HEK293T (cell line): ENCODE results near the gene PALLD.

Source experiments
- CTCF ChIA-PET: fragments of 350-600 bp; formaldehyde crosslinking; extraction: SDS; loops from one replicate; lab custom pipeline; 2021; ENCODE audit warnings: antibody characterized with exemption, inconsistent platforms; lab: Yijun Ruan, JAX
- POLR2A ChIA-PET: fragments of 350-600 bp; formaldehyde crosslinking; extraction: SDS; loops from one replicate; lab custom pipeline; 2020; ENCODE audit warnings: antibody characterized with exemption, inconsistent platforms; lab: Yijun Ruan, JAX
- DNase-seq: peaks from one replicate; pipeline ENCODE4 v3.0.0; 2012; ENCODE audit warnings: mixed read lengths; ENCODE audit errors: extremely low spot score
- ARNT ChIP-seq: fragments of 450-650 bp; IDR thresholded peaks from 2 replicates; pipeline ENCODE4 v1.6.1; 2017; ENCODE audit warnings: mild to moderate bottlenecking
- BHLHE40 ChIP-seq: fragments of 450-650 bp; IDR thresholded peaks from 2 replicates; pipeline ENCODE4 v1.6.1; 2016; ENCODE audit warnings: mild to moderate bottlenecking, moderate library complexity, borderline replicate concordance
- CTBP1 ChIP-seq: fragments of 450-650 bp; IDR thresholded peaks from 2 replicates; pipeline ENCODE4 v1.6.1; 2016; ENCODE audit warnings: borderline replicate concordance
- ELF4 ChIP-seq: fragments of 450-650 bp; IDR thresholded peaks from 2 replicates; pipeline ENCODE4 v1.6.1; 2017; ENCODE audit warnings: antibody characterized with exemption
- FOXA1 ChIP-seq: fragments of 450-650 bp; IDR thresholded peaks from 2 replicates; pipeline ENCODE4 v1.6.1; 2016; ENCODE audit warnings: mild to moderate bottlenecking
- FOXK2 ChIP-seq: fragments of 450-650 bp; IDR thresholded peaks from 2 replicates; pipeline ENCODE4 v1.6.1; 2016; ENCODE audit warnings: mild to moderate bottlenecking
- FOXM1 ChIP-seq: fragments of 450-650 bp; IDR thresholded peaks from 2 replicates; pipeline ENCODE4 v1.6.1; 2017; ENCODE audit warnings: mild to moderate bottlenecking, borderline replicate concordance
- HDGF ChIP-seq: fragments of 450-650 bp; IDR thresholded peaks from 2 replicates; pipeline ENCODE4 v1.6.1; 2017; ENCODE audit warnings: antibody characterized with exemption, borderline replicate concordance
- L3MBTL2 ChIP-seq: fragments of 450-650 bp; conservative IDR thresholded peaks from 2 replicates; pipeline ENCODE4 v1.6.1; 2016; ENCODE audit warnings: mild to moderate bottlenecking
- LEF1 ChIP-seq: fragments of 450-650 bp; IDR thresholded peaks from 2 replicates; pipeline ENCODE4 v1.6.1; 2017; ENCODE audit warnings: mild to moderate bottlenecking, borderline replicate concordance
- NFRKB ChIP-seq: fragments of 450-650 bp; IDR thresholded peaks from 2 replicates; pipeline ENCODE4 v1.6.1; 2016; ENCODE audit warnings: mild to moderate bottlenecking, moderate library complexity
- PKNOX1 ChIP-seq: fragments of 450-650 bp; IDR thresholded peaks from 2 replicates; pipeline ENCODE4 v1.6.1; 2016
- SP1 ChIP-seq: fragments of 450-650 bp; IDR thresholded peaks from 2 replicates; pipeline ENCODE4 v1.6.1; 2017
- SUZ12 ChIP-seq: fragments of 450-650 bp; IDR thresholded peaks from 2 replicates; pipeline ENCODE4 v1.6.1; 2016; ENCODE audit warnings: mild to moderate bottlenecking
- TARDBP ChIP-seq: fragments of 450-650 bp; IDR thresholded peaks from 2 replicates; pipeline ENCODE4 v1.6.1; 2016
- ZNF384 ChIP-seq: fragments of 450-650 bp; IDR thresholded peaks from 2 replicates; pipeline ENCODE4 v1.6.1; 2016

PALLD gene

GRCh38 chr4:168487282-168488035, 9.4 kb upstream of the PALLD start:
- DNase-seq: no peak
- POLR2A ChIA-PET: interaction anchor here (0.9 to 1.5 kb wide), 2 partner anchors 9 kb away, joined by 3 to 6 read pairs; partner anchors contain the start of gene PALLD
- no peak for TF ChIP-seq ELF4
- TF ChIP-seq ARNT: no peak
- CTCF ChIA-PET: interaction anchor here (0.6 to 0.9 kb wide), 2 partner anchors 26 to 105 kb away, joined by 3 to 11 read pairs; no protein-coding TSS in a partner anchor

- POLR2A ChIA-PET: no interaction called here
- TF ChIP-seq FOXA1 (no peak), ZNF384 (no peak), ELF4 (no peak), SUZ12 (no peak), CTBP1 (no peak), NFRKB (no peak), FOXM1 (no peak), HDGF (no peak), ARNT (no peak), FOXK2 (no peak), PKNOX1 (no peak)
- DNase-seq: no peak
- CTCF ChIA-PET: no interaction called here
Observed at GRCh38 chr4:168488869-168489274, 8.0 kb upstream of the PALLD start.

GRCh38 chr4:168489616-168490015, 7.2 kb upstream of the PALLD start:
- TF ChIP-seq PKNOX1 (no peak), CTBP1 (no peak), LEF1 (no peak), L3MBTL2 (no peak), SP1 (no peak), FOXK2 (no peak), HDGF (no peak), ARNT (no peak)
- POLR2A ChIA-PET: no interaction called here
- DNase-seq: no peak
- CTCF ChIA-PET: no interaction called here

GRCh38 chr4:168490711-168491110, 6.1 kb upstream of the PALLD start:
- POLR2A ChIA-PET: no interaction called here
- TF ChIP-seq FOXK2 (no peak), FOXM1 (no peak), ARNT (no peak), CTBP1 (no peak), BHLHE40 (no peak), NFRKB (no peak), TARDBP (no peak), HDGF (no peak), ELF4 (no peak), LEF1 (no peak), ZNF384 (no peak), PKNOX1 (no peak), FOXA1 (no peak), SUZ12 (no peak), SP1 (no peak)
- no peak for DNase-seq
- CTCF ChIA-PET: no interaction called here

- POLR2A ChIA-PET: no interaction called here
- TF ChIP-seq SUZ12 (no peak), FOXM1 (no peak), NFRKB (no peak), BHLHE40 (no peak), TARDBP (no peak), CTBP1 (no peak), FOXK2 (no peak), LEF1 (no peak), FOXA1 (no peak), L3MBTL2 (no peak), ARNT (no peak), HDGF (no peak), SP1 (no peak), ELF4 (no peak), ZNF384 (no peak), PKNOX1 (no peak)
Observed at GRCh38 chr4:168491563-168491962, 5.3 kb upstream of the PALLD start.

More at GRCh38 chr4:168491563-168491962, 5.3 kb upstream of the PALLD start:
- CTCF ChIA-PET: no interaction called here
- no peak for DNase-seq
